GM18499 (cell line): ENCODE data around the gene ZNF534.
"Not testable (repeated sequence)": the region's sequence is repeated elsewhere in the genome, so short reads cannot be mapped to it uniquely, and the experiment has no call there.

Experiments
- ATAC-seq: cut with Tn5 transposase; IDR thresholded peaks from one replicate; pipeline ENCODE4 v1.9.1; 2021; ENCODE audit warnings: moderate number of reproducible peaks; ENCODE audit not compliant: insufficient read depth, unreplicated experiment

The ZNF534 gene

GRCh38 chr19:52494518-52494917, 65.6 kb downstream of the ZNF534 start:
- ATAC-seq: no peak

- ATAC-seq: no peak
Observed at GRCh38 chr19:52498571-52498970, 69.6 kb downstream of the ZNF534 start.

GRCh38 chr19:52500474-52500873, 71.5 kb downstream of the ZNF534 start:
- not testable (repeated sequence) for ATAC-seq

- ATAC-seq: not testable (repeated sequence)
Observed at GRCh38 chr19:52500991-52501390, 72.0 kb downstream of the ZNF534 start.
